GM18858 (cell line): ENCODE measurements around the gene INTS2.
"Not testable (repeated sequence)": the region's sequence is repeated elsewhere in the genome, so short reads cannot be mapped to it uniquely, and the experiment has no call there.

Experiments used
- ATAC-seq: cut with Tn5 transposase; IDR thresholded peaks from one replicate; pipeline ENCODE4 v1.9.1; 2021; ENCODE audit not compliant: unreplicated experiment

The INTS2 gene, protein sequence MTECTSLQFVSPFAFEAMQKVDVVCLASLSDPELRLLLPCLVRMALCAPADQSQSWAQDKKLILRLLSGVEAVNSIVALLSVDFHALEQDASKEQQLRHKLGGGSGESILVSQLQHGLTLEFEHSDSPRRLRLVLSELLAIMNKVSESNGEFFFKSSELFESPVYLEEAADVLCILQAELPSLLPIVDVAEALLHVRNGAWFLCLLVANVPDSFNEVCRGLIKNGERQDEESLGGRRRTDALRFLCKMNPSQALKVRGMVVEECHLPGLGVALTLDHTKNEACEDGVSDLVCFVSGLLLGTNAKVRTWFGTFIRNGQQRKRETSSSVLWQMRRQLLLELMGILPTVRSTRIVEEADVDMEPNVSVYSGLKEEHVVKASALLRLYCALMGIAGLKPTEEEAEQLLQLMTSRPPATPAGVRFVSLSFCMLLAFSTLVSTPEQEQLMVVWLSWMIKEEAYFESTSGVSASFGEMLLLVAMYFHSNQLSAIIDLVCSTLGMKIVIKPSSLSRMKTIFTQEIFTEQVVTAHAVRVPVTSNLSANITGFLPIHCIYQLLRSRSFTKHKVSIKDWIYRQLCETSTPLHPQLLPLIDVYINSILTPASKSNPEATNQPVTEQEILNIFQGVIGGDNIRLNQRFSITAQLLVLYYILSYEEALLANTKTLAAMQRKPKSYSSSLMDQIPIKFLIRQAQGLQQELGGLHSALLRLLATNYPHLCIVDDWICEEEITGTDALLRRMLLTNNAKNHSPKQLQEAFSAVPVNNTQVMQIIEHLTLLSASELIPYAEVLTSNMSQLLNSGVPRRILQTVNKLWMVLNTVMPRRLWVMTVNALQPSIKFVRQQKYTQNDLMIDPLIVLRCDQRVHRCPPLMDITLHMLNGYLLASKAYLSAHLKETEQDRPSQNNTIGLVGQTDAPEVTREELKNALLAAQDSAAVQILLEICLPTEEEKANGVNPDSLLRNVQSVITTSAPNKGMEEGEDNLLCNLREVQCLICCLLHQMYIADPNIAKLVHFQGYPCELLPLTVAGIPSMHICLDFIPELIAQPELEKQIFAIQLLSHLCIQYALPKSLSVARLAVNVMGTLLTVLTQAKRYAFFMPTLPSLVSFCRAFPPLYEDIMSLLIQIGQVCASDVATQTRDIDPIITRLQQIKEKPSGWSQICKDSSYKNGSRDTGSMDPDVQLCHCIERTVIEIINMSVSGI

DNA sequence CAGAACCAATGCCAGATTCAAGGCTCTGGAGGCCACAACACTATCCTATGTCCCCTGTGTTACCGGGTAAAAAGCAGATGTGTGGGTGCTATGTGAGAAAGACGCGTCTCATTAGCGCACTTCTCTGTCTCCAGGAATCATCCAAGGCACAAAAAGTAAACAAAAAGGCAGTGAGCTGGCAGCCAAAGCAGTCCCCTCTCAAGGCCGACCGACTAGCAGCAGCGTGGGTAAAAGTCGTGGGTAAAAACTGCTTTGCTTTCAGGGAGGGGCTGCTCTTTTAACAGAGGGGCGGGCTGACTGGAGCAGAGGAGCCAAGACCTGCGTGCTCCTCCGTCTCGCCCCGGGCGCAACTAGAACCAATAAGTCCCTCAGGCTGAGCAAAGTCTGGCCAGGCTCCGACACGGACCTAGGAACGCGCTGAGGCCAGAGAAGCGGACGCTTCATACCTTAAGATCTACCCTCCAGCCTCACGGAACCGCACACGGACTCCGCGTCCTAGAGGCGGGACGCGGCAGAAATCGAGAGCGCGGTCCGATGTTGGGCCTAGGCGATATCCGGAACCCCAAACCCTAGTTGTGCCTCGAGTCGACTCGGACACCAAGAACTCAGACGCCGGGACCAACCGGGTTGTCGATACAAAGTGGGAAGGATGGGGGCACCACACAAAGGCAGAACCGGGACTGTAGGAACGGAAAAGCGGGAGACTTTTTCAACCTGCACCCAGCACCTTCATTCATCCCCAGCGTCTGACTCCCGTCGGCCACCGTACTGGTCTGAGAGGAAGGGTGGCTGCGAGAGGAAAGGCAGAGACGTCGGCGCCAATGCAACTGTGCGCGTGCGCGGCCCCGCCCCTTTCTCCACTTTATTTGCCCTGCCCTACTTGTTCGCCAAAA, at the start of gene INTS2:
Gene INTS2, minus strand, starts transcription at position 775 of the 893 bp plus-strand sequence. CDS start 1,338 bp downstream, outside the sequence.
- ATAC-seq: no peak

GRCh38 chr17:61974115-61974514, 46.3 kb upstream of the INTS2 start:
- ATAC-seq: no peak

DNA sequence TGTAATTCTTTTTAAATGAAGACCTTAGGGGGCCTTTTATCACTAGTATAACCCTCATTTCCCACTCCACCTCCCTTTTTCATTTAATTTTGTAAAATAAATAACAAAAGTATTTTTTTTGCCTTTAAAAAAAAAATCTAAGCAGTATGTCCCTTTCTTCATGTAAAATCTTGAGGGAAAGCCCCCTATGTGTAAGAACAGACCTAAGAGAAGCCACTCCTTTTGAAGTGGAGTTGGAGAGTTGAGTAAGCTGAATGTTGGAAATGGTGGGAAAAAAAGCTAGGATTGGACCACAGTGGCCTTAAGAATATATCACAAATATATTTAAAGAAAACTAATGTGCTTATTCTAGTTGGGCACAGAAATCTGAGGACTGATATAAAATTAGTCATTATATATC, 44.5 kb upstream of the INTS2 start:
- no peak for ATAC-seq

GRCh38 chr17:61970030-61970429, 42.2 kb upstream of the INTS2 start:
- no peak for ATAC-seq

DNA sequence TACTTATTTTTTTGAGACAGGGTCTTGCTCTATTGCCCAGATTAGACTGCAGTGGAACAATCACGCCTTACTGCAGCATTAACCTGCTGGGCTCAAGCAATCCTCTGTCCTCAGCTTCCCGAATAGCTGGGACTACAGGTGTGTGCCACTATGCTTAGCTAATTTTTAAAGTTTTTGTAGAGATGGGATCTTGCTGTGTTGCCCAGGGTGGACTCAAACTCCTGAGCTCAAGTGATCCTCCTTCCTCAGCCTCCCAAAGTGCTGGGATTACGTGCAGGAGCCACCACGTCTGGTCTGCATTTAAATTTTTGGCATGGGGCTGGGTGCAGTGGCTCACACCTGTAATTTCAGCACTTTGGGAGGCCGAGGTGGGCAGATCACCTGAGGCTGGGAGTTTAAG, 41.0 kb upstream of the INTS2 start:
- ATAC-seq: no peak

GRCh38 chr17:61967729-61968128, 39.9 kb upstream of the INTS2 start:
- ATAC-seq: no peak

- no peak for ATAC-seq
Measured at GRCh38 chr17:61966191-61966590, 38.4 kb upstream of the INTS2 start.

- no peak for ATAC-seq
Measured at GRCh38 chr17:61955619-61956018, 27.8 kb upstream of the INTS2 start.

GRCh38 chr17:61947367-61948078, 19.7 kb upstream of the INTS2 start:
- ATAC-seq: no peak

DNA sequence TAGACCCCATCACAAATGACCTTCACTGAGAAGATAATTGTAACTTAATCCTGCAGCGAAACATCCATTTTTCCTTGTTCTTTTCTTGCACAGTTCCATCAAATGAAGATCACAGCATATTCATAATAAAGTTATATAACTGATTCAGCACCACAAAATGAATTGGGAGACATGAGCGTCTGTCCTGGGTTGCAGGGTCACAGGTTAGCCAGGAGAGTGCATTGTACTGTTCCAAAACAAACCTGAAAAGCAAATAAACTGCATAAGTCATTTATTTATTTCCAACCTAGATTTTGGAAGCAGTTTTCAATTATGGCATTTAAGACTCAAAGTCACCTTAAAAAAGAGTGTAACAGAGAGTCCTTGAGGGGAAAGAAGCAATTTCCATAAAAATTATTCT, 18.6 kb upstream of the INTS2 start:
- ATAC-seq: no peak

DNA sequence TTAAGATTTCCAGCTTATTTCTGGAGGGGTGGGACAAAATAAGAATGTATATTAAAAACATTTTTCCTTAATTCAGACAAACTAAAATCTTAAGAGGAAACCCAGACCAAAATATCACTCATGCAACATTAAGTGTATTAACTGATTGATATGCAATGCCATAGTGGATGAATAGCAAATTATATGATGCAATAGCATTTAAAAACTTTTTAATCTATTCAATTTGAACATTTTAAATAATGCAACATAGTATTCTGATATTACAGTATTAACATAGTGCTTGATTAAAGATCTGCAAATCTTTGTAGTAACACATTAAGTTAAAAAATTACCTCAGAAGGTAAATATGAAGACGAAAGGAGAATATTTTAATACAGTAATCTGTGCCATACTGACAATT, 15.3 kb upstream of the INTS2 start:
- ATAC-seq: no peak

DNA sequence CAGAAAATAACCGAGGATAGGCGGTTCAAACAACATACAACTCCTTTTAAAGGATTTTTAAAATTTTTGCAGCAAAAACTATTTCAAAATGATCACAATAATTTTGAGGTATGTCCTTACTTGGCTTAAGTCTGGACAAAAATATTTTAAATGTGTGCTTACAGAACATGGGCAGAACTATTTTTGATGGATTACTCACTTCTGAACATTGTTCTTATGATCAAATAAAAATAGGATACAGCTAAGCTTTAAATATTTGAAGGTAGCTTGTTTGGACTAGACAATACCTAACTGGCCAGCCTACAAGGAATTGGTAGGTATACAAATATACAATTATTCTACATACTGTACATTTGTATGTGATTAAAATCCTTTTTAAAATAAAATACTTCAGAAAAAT, 14.3 kb upstream of the INTS2 start:
- ATAC-seq: no peak

DNA sequence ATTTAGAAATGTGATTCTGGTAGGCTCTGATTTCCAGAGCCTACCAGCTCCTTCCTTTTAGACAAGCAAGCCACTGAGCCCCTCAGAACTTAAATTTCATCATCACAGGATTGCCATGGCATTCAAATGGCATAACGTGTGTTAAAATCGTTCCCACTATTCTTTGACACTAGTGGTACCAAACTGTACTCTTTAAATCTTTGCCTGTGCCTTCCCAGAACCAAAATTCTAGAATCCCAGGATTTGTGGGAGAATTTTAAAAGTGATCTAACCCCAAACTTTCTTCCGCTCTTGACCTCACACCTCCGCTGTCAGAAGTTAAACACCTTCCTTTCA, 287 bp upstream of the INTS2 start:
- ATAC-seq: no peak

DNA sequence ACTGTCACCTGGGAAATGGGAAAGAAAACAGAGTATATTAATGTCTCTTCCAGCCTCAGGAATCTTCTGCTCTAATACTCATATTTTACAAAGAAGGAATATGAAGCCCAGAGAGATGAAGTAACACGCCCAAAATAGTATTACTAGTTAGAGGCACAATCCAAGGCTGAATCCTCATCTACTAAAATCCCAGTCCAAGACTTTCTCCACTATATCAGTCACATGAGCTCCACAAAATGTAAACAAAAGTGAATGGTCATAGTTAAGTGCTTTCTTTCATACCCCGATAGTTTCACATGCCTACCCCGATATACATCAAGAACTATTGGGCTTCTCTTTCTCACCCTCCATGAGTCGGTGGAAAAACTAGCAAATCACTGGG, 965 bp downstream of the INTS2 start:
- ATAC-seq: no peak

DNA sequence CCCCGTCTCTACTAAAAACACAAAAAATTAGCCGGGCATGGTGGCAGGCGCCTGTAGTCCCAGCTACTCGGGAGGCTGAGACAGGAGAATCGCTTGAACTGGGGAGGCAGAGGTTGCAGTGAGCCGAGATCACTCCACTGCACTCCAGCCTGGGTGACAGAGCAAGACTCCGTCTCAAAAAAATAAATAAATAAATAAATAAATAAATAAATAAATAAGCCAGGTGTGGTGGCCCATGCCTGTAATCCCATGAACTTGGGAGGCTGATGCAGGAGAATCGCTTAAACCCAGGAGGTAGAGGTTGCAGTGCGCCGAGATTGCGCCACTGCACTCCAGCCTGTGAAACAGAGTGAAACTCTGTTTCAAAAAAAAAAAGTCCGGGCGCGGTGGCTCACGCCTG, 12.6 kb downstream of the INTS2 start:
- not testable (repeated sequence) for ATAC-seq

DNA sequence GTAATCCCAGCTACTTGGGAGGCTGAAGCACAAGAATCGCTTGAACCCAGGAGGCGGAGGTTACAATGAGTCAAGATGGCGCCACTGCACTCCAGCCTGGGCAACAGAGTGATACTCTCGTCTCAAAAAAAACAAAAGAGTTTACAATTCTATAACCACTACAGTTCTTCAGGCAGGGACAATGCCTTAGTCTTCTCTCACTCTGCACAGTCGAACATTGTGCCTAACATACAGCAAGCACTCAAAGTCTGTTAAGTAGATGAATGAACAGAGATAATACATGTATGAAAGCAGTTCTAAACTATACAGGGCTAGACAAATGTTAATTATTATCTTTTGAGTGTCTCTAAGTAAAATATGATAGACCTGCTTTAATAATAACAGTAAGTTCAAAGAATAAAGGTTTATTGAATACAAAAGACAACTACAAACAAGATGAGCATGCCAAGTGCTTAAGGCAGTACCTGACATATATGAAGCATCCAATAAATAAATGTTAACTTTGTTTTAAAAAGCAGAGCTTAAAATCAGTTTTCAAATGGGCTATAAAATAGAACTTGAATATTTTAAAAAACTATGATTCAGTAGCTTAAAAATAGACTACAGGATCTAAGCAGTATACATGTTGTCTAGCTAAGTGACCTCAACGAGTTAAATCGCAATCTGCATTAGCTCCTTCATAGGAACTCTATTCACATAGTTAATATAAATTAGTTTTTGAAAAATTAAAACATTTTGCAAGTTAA, 19.3 kb downstream of the INTS2 start:
- no peak for ATAC-seq

DNA sequence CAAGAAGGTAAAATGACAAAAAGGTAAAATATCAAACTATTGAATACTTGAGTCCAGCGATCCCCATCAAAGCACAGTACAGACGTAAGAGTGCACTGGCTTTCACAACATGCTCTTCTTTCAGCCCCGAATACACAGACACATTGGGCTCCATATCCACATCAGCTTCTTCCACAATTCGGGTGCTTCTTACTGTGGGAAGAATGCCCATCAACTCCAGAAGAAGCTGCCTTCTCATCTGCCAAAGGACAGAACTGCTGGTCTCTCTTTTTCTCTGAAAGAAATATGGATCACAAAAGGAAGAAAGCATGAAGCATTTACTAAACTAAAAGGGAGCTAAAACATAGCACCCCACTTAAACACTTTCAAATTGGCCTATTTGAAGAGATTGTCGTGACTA, 20.4 kb downstream of the INTS2 start:
- no peak for ATAC-seq

GRCh38 chr17:61904094-61904710, 23.6 kb downstream of the INTS2 start:
- ATAC-seq: peak; percentile 61

- ATAC-seq: no peak
Measured at GRCh38 chr17:61903251-61903650, 24.5 kb downstream of the INTS2 start.
